Endothelial cell of umbilical vein (primary cell): ENCODE measurements around the gene HDAC11. TPM values are rescaled to one million over a fixed set of nuclear protein-coding genes. Genes with fewer than 3 reads are reported as not detected.

Experiments used
- BruUV-seq: library from RNA; stranded (reverse); fragments of 400-500 nt; replicated peaks from 2 replicates; lab custom pipeline; 2021; lab: Mats Ljungman, UMichigan
- CTCF ChIA-PET: fragments of 300-600, 350-600 bp; sonication (Branson Sonifier 250); formaldehyde crosslinking; loops from one replicate; lab custom pipeline; 2021; ENCODE audit warnings: antibody characterized with exemption, inconsistent platforms; lab: Charles Lee
- POLR2A ChIA-PET: fragments of 300-600, 350-600 bp; sonication (Branson Sonifier 250); formaldehyde crosslinking; loops from one replicate; lab custom pipeline; 2021; ENCODE audit warnings: antibody characterized with exemption, inconsistent platforms; lab: Charles Lee
- DNase-seq: peaks from one replicate; pipeline ENCODE4 v3.0.0-alpha.2; 2011; ENCODE audit warnings: low read depth, low spot score
- FAIRE-seq: peaks from 2 replicates; lab custom pipeline; 2011; peaks lifted over from hg19 to GRCh38; lab: Jason Lieb, UNC
- H2AFZ ChIP-seq: 2 replicates; pipeline ENCODE4 v1.6.0; 2012; ENCODE audit warnings: low read depth, low read length, control low read depth, inconsistent platforms
- H3K27ac ChIP-seq: 2 replicates; pipeline ENCODE4 v1.5.1; 2011; ENCODE audit warnings: low read depth, mild to moderate bottlenecking, control low read depth, low read length, moderate library complexity; ENCODE audit not compliant: insufficient read depth
- H3K27me3 ChIP-seq, 2 experiments: 2 replicates each; pipeline versions ENCODE4 v1.6.0 to v1.6.1; 2011; ENCODE audit warnings: low read length in 2 of 2, mixed read lengths in 1 of 2; ENCODE audit not compliant: control insufficient read depth in 2 of 2, insufficient read depth in 2 of 2
- H3K36me3 ChIP-seq, 2 experiments: 2 replicates in 1 of 2; 3 replicates in 1 of 2; pipeline ENCODE4 v1.5.1; 2011; ENCODE audit warnings: low read length in 2 of 2, mild to moderate bottlenecking in 1 of 2, moderate library complexity in 1 of 2; ENCODE audit not compliant: control insufficient read depth in 2 of 2, insufficient read depth in 2 of 2; ENCODE audit errors: extremely low read depth in 1 of 2
- H3K4me1 ChIP-seq: 3 replicates; pipeline ENCODE4 v1.5.1; 2011; ENCODE audit warnings: mild to moderate bottlenecking, low read length; ENCODE audit not compliant: control insufficient read depth, insufficient read depth; ENCODE audit errors: extremely low read depth
- H3K4me2 ChIP-seq: 2 replicates; pipeline ENCODE4 v1.6.1; 2011; ENCODE audit warnings: low read length, control low read depth, mixed read lengths; ENCODE audit not compliant: insufficient read depth
- H3K4me3 ChIP-seq, 3 experiments: fragments of 200-600 bp in 1 of 3; sonication (generic), shearing (Covaris generic) in 1 of 3; replicated peaks in 1 of 3; 2 replicates each; pipeline ENCODE4 v1.5.1; 2011 to 2016; ENCODE audit warnings: control low read depth in 3 of 3, low read length in 3 of 3, mild to moderate bottlenecking in 2 of 3, inconsistent platforms in 1 of 3, low read depth in 1 of 3, moderate library complexity in 1 of 3; ENCODE audit not compliant: insufficient read depth in 1 of 3
- H3K79me2 ChIP-seq: 2 replicates; pipeline ENCODE4 v1.6.0; 2012; ENCODE audit warnings: low read length, inconsistent platforms; ENCODE audit not compliant: control insufficient read depth, insufficient read depth
- H3K9ac ChIP-seq: replicated peaks from 2 replicates; pipeline ENCODE3; 2011; ENCODE audit warnings: low read length, control low read depth; ENCODE audit not compliant: insufficient read depth; ENCODE audit errors: extremely low read depth
- H3K9me1 ChIP-seq: replicated peaks from 3 replicates; pipeline ENCODE4 v1.6.0; 2011; ENCODE audit warnings: mild to moderate bottlenecking, low read length; ENCODE audit not compliant: control insufficient read depth, insufficient read depth; ENCODE audit errors: extremely low read depth
- H3K9me3 ChIP-seq: replicated peaks from 2 replicates; pipeline ENCODE4 v1.5.1; 2012; ENCODE audit warnings: low read length, inconsistent platforms; ENCODE audit not compliant: control insufficient read depth, insufficient read depth
- H4K20me1 ChIP-seq: replicated peaks from 2 replicates; pipeline ENCODE3; 2011; ENCODE audit warnings: mild to moderate bottlenecking, low read length; ENCODE audit not compliant: control insufficient read depth, insufficient read depth; ENCODE audit errors: extremely low read depth
- EZH2 ChIP-seq: IDR thresholded peaks from 2 replicates; pipeline ENCODE4 v1.6.1; 2012; ENCODE audit warnings: borderline replicate concordance, low read depth, mild to moderate bottlenecking, moderate library complexity, low read length, inconsistent platforms; ENCODE audit not compliant: severe bottlenecking
- FOS ChIP-seq: IDR thresholded peaks from 2 replicates; pipeline ENCODE4 v1.6.1; 2011; ENCODE audit warnings: mild to moderate bottlenecking, low read length, moderate library complexity, borderline replicate concordance; ENCODE audit not compliant: insufficient read depth
- GATA2 ChIP-seq: IDR thresholded peaks from 2 replicates; pipeline ENCODE4 v1.7.0; 2011; ENCODE audit warnings: low read depth, mild to moderate bottlenecking, moderate library complexity, mixed read lengths, low read length; ENCODE audit not compliant: insufficient read length, insufficient read depth
- JUN ChIP-seq: IDR thresholded peaks from 2 replicates; pipeline ENCODE4 v1.6.1; 2011; ENCODE audit warnings: borderline replicate concordance, low read depth; ENCODE audit not compliant: insufficient read length, insufficient read depth
- MAX ChIP-seq: IDR thresholded peaks from 2 replicates; pipeline ENCODE4 v1.6.1; 2011; ENCODE audit not compliant: insufficient read depth, insufficient read length
- MYC ChIP-seq: IDR thresholded peaks from one replicate; pipeline ENCODE4 v1.6.1; 2011; ENCODE audit warnings: mild to moderate bottlenecking, low read depth, low read length
- POLR2A ChIP-seq: IDR thresholded peaks from 2 replicates; pipeline ENCODE4 v1.6.1; 2012; ENCODE audit warnings: low read depth, mild to moderate bottlenecking, control low read depth, low read length
- POLR2AphosphoS5 ChIP-seq: IDR thresholded peaks from 2 replicates; pipeline ENCODE4 v1.6.1; 2012; ENCODE audit warnings: low read depth, mild to moderate bottlenecking, control low read depth, low read length, moderate library complexity; ENCODE audit not compliant: insufficient read depth
- dilution Hi-C: fragments of 300-500 bp; cut with MboI; formaldehyde crosslinking; loops from one replicate; pipeline ENCODE4 v1.15.0; 2019; ENCODE audit warnings: low sequenced_read_pairs; ENCODE audit not compliant: extremely low pct_ligation_motif_present
- intact Hi-C: fragments of 100-400 bp; cut with micrococcal nuclease; formaldehyde crosslinking; loops from one replicate; pipeline ENCODE4 v1.10.0; 2022
- polyA plus RNA-seq, 4 experiments: library from polyadenylated mRNA; depleted of rRNA in 3 of 4; stranded (reverse) in 3 of 4; unstranded in 1 of 4; fragments of >200 nt; gene quantifications; 2 replicates each; pipeline versions ENCODE4 v1.2.1 to v1.2.3, GENCODE V29; 2011 to 2012; ENCODE audit warnings: missing spikeins in 1 of 4
- total RNA-seq: library from RNA; stranded (reverse); gene quantifications from 2 replicates; pipeline ENCODE4 v1.2.3, GENCODE V29; 2021
- TF ChIP-seq, protein P1 (sequence below), 2 donors: IDR thresholded peaks; 1 replicate in 1 of 2; 2 replicates in 1 of 2; pipeline ENCODE4 v1.5.1; 2011; ENCODE audit warnings: low read length in 2 of 2, mild to moderate bottlenecking in 2 of 2, moderate library complexity in 2 of 2, control low read depth in 1 of 2, inconsistent platforms in 1 of 2, low read depth in 1 of 2; ENCODE audit not compliant: insufficient read depth in 1 of 2; ENCODE audit errors: extremely low read depth in 1 of 2

The HDAC11 gene
- total and polyA plus RNA-seq, 2 donors (not counting 3 experiments of a cell fraction or from before 2014, with no cell fraction given) = 6.8 to 8.8 TPM

DNA sequence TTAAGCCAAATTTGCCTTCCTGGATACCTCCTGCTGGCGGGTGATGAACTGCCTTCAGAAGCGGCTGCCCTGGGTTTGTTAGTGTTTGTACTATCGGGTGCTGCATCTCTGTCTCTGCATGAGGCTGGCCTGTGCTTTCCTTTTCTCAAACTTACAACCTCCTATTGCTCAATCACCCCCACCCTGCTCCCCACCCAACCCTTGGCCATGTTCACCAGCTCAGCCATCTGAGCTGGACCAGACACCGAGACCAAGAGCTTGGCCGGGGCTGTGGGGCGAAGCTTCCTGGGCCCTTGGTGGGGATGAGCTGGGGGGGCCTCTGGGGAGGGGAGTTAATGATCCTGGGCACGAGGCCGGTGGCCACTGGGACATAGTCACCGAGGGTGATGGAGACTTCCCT, 52.0 kb downstream of the HDAC11 start:
- ChIA-PET POLR2A (no interaction called here), CTCF (no interaction called here)
- H3K36me3 ChIP-seq = no peaks in the 10 kb centered on the region
- intact Hi-C loops (no loop called here), dilution Hi-C loops (no loop called here)
- TF ChIP-seq GATA2 (no peak), POLR2AphosphoS5 (no peak), EZH2 (no peak), FOS (no peak), MAX (no peak), MYC (no peak), POLR2A (no peak), JUN (no peak)
- TF ChIP-seq, protein P1, sequence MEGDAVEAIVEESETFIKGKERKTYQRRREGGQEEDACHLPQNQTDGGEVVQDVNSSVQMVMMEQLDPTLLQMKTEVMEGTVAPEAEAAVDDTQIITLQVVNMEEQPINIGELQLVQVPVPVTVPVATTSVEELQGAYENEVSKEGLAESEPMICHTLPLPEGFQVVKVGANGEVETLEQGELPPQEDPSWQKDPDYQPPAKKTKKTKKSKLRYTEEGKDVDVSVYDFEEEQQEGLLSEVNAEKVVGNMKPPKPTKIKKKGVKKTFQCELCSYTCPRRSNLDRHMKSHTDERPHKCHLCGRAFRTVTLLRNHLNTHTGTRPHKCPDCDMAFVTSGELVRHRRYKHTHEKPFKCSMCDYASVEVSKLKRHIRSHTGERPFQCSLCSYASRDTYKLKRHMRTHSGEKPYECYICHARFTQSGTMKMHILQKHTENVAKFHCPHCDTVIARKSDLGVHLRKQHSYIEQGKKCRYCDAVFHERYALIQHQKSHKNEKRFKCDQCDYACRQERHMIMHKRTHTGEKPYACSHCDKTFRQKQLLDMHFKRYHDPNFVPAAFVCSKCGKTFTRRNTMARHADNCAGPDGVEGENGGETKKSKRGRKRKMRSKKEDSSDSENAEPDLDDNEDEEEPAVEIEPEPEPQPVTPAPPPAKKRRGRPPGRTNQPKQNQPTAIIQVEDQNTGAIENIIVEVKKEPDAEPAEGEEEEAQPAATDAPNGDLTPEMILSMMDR (IDR thresholded peaks at IDR 0.05; ENCODE audit: extremely low read depth in 1 of 2, insufficient read depth in 1 of 2, low read depth in 1 of 2, low read length in 2 of 2) = no peak
- no peaks in the 10 kb centered on the region for H4K20me1 ChIP-seq
- H3K4me3 ChIP-seq = no peak overlapping the region
- H3K9ac ChIP-seq = no peak overlapping the region
- no peak overlapping the region for H2AFZ ChIP-seq
- no peak overlapping the region for H3K27ac ChIP-seq
- FAIRE-seq (no peak), DNase-seq (no peak)
- no peaks in the 10 kb centered on the region for H3K79me2 ChIP-seq
- H3K4me1 ChIP-seq = no peaks in the 10 kb centered on the region
- no peaks in the 10 kb centered on the region for H3K9me3 ChIP-seq
- no peaks in the 10 kb centered on the region for H3K9me1 ChIP-seq
- no peaks in the 10 kb centered on the region for H3K27me3 ChIP-seq
- no peak overlapping the region for H3K4me2 ChIP-seq
- BruUV-seq = no TSS peak
